ENCODE results near the gene WASF1.
A peak's percentile ranks its signal among the peaks of the same experiment; 100 is the strongest.
"Not testable (repeated sequence)": the region's sequence is repeated elsewhere in the genome, so short reads cannot be mapped to it uniquely, and the experiment has no call there.

Gene WASF1

GRCh38 chr6:110085285-110085684 is 94.2 kb downstream of the WASF1 start:
- DNase-seq = no peak

DNA sequence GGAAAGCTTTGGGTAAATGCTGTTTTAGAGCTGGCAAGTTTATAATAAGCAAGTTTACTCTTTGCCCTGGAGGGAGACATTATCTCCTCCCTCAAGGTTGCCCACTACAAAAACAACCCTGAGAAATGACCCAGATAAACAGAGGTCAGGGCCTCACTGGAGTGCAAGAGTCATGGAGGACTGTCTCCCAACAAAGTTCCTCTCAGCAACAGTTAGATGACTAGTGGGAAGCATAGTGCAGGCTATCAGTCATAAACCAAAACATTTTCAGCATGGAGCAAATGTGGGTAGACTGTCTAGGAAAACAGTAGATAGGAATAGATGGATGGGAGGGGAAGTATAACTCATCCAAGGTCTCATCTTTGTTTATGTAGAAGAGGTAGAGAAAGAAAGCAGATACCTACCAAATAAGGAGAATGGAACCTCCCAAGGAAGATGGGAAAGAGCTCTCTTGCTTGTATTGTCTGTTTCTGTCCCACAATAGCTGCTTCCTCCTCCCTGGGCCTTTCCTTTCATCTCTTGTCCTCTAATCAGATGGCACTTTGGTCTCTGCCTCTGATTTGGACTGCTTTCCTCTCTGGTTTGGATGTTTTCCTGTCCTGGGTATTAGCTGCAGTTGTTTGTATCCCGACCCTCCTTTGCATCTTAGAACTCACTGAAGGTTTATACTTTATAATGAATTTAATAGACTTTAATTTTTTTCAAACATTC is 95.4 kb downstream of the WASF1 start:
- no peak for DNase-seq

GRCh38 chr6:110075406-110075805 is 104.1 kb downstream of the WASF1 start:
- no peak for DNase-seq

- DNase-seq = not testable (repeated sequence)
These were observed 106.0 kb downstream of the WASF1 start for GRCh38 chr6:110073474-110073873.

DNA sequence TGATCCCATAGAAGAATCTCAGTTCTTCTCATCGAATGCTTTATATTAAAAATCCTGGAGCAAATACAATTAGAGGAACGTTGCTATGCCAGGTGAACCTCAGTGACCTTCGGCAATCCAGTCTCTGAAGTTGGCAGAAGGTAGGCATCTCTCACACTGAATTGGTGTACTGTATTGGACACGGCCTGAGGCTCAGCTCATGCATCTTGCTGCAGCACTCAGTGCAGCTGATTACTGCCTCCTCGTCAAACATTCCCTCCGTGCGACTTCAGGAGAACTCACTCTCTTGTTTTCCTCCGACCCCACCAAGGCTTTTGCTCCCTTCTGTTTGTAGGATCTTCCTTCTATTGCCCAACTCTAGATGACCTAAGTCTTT is 110.9 kb downstream of the WASF1 start:
- DNase-seq = no peak

DNA sequence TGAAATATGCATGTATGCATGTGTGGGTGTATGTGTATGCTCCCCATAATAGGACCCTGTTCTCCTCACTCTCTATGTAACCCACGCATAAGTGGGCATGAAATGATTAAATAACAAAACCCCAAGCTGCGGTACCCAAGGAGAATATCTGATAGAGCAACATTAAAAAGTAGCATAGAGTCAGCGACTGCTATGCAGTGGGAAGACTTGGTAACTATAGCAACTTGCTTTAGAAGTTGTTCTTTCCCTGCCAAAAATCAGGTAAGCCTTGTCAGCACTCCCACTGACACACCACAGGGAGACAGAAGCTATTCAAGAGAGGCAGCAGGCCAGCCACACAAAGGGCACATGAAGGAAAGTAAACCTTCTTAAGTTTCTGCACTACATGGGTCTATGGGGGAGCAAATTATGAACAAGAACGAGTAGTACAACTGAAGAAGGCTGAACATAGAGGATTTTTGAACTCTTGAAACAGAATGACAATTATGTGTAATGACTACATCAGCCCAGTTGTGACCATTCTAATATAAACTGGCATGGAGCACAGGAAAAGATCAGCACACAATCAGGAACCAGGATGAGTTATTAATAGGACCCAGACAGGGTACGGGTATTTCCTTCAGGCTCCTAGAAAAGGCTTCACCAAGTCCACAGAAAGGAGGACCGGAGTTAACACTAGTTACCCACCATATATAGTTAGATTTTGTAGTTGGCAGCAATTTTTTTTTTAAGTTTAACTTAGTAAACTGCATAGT is 111.5 kb downstream of the WASF1 start:
- no peak for DNase-seq

- no peak for DNase-seq
These were observed 114.5 kb downstream of the WASF1 start for GRCh38 chr6:110064744-110065524.

- DNase-seq = no peak
These were observed 115.7 kb downstream of the WASF1 start for GRCh38 chr6:110063594-110064263.

GRCh38 chr6:110055387-110055735 is 124.1 kb downstream of the WASF1 start:
- DNase-seq = no peak

GRCh38 chr6:110054664-110055386 is 124.6 kb downstream of the WASF1 start:
- DNase-seq = no peak

GRCh38 chr6:110053395-110054240 is 125.9 kb downstream of the WASF1 start:
- DNase-seq = peak; percentile 25

- no peak for DNase-seq
These were observed 129.0 kb downstream of the WASF1 start for GRCh38 chr6:110050440-110050813.

Measured in DMS 273 treated with DMSO at 0.1 percent for 48 hours (cell line).